ENCODE results near the gene STAM. TPM values are rescaled to one million over a fixed set of nuclear protein-coding genes. Genes with fewer than 3 reads are reported as not detected.

The STAM gene
- total RNA-seq, 1 donor from 2014 or later: 43.4 TPM

DNA sequence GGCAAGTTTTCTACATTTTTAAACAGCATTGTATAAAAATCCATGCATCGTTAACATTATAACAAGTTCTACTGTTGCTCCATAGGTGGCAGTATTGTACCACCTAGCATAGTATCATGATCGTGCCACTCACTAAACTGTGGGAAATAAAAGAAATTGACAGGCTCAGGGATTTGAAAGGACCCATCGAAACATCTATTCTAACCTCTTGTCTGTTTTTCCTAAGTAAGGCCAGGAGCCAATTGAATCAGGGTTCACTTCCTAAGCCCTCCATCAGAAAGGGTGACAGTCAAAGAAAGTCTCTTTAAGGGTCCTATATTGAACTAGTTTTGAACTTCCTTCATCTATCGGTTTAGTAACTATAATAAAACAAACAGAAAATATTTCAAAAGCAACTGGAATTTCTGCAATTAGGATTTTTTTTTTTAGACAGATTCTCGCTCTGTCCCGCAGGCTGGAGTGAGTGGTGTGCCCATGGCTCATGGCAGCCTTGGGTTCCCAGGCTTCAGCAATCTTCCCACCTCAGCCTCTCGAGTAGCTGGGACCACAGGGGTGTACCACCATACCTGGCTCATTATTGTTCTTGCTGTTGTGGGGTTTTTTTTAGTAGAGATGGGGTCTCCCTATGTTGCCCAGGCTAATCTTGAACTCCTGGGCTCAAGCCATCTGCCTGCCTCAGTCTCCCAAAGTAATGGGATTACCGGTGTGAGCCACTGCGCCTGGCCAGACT, 36.2 kb upstream of the STAM start:
- H3K4me2 ChIP-seq (ENCODE audit: low read length): peak overlapping the region; percentile 42
- peak; percentile 99 for FAIRE-seq
- no peak overlapping the region for H3K4me3 ChIP-seq (ENCODE audit: insufficient read depth, low read depth, low read length)
- Mint-ChIP-seq H3K27me3 (ENCODE audit: low read depth, unreplicated experiment) (no peaks in the 10 kb centered on the region), H3K9me3 (ENCODE audit: unreplicated experiment) (no peaks in the 10 kb centered on the region), H3K4me3 (ENCODE audit: unreplicated experiment) (no peak overlapping the region), H3K27ac (ENCODE audit: unreplicated experiment) (peak overlapping the region; percentile 14), H3K36me3 (ENCODE audit: low read depth, unreplicated experiment) (peaks cover 3% of the 10 kb centered on the region), H3K4me1 (ENCODE audit: low read depth, unreplicated experiment) (no peaks in the 10 kb centered on the region)
- H4K20me1 ChIP-seq (ENCODE audit: insufficient read depth, low read length): peaks cover 6% of the 10 kb centered on the region
- peak; percentile 31 for DNase-seq (ENCODE audit: low read depth)
- no peak overlapping the region for H2AFZ ChIP-seq (ENCODE audit: low read depth, low read length)
- peaks cover 3% of the 10 kb centered on the region for H3K79me2 ChIP-seq (ENCODE audit: insufficient read depth, low read length)
- TF ChIP-seq EZH2 (IDR thresholded peaks at IDR 0.05; ENCODE audit: insufficient read depth, low read length): no peak
- TF ChIP-seq, protein P1, sequence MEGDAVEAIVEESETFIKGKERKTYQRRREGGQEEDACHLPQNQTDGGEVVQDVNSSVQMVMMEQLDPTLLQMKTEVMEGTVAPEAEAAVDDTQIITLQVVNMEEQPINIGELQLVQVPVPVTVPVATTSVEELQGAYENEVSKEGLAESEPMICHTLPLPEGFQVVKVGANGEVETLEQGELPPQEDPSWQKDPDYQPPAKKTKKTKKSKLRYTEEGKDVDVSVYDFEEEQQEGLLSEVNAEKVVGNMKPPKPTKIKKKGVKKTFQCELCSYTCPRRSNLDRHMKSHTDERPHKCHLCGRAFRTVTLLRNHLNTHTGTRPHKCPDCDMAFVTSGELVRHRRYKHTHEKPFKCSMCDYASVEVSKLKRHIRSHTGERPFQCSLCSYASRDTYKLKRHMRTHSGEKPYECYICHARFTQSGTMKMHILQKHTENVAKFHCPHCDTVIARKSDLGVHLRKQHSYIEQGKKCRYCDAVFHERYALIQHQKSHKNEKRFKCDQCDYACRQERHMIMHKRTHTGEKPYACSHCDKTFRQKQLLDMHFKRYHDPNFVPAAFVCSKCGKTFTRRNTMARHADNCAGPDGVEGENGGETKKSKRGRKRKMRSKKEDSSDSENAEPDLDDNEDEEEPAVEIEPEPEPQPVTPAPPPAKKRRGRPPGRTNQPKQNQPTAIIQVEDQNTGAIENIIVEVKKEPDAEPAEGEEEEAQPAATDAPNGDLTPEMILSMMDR (IDR thresholded peaks at IDR 0.05; ENCODE audit: insufficient read depth, low read depth, low read length): peak; percentile 90
- no peaks in the 10 kb centered on the region for H3K27me3 ChIP-seq (ENCODE audit: insufficient read depth, low read length)
- H3K36me3 ChIP-seq (ENCODE audit: insufficient read depth, low read length): peaks cover 2% of the 10 kb centered on the region
- no peaks in the 10 kb centered on the region for H3K9me3 ChIP-seq (ENCODE audit: insufficient read depth, low read depth, low read length)
- no peak overlapping the region for H3K9ac ChIP-seq (ENCODE audit: low read length)
- no peaks in the 10 kb centered on the region for H3K4me1 ChIP-seq (ENCODE audit: insufficient read depth, low read length)
- H3K27ac ChIP-seq (ENCODE audit: low read depth, low read length): no peak overlapping the region

DNA sequence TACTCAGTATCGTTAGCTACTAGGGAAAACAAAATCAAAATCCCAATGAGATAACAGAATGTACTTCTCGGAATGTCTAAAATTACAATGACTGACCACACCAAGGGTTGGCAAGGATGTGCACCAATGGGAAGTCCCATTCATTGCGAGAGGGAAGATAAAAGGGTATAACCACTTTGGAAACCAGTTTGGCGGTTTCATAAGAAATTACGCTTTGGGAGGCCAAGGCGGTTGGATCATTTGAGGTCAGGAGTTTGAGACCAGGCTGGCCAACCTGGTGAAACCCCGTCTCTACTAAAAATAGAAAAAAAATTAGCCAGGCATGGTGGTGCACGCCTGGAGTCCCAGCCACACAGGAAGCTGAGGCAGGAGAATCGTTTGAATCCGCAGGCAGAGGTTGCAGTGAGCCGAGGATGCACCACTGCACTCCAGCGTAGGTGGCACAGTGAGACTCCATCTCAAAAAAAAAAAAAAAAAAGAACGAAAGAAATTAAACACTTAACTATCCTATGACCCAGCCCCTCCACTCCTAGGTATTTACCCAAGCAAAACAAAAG, 34.4 kb upstream of the STAM start:
- no peak overlapping the region for H3K27ac Mint-ChIP-seq (ENCODE audit: unreplicated experiment)
- Histone ChIP-seq H3K4me1 (ENCODE audit: insufficient read depth, low read length) (no peaks in the 10 kb centered on the region), H3K36me3 (ENCODE audit: insufficient read depth, low read length) (no peaks in the 10 kb centered on the region), H3K27me3 (ENCODE audit: insufficient read depth, low read length) (no peaks in the 10 kb centered on the region), H2AFZ (ENCODE audit: low read depth, low read length) (no peak overlapping the region), H3K27ac (ENCODE audit: low read depth, low read length) (no peak overlapping the region), H3K9me3 (ENCODE audit: insufficient read depth, low read depth, low read length) (no peaks in the 10 kb centered on the region), H3K9ac (ENCODE audit: low read length) (no peak overlapping the region), H3K4me3 (ENCODE audit: insufficient read depth, low read depth, low read length) (no peak overlapping the region), H4K20me1 (ENCODE audit: insufficient read depth, low read length) (peaks cover 6% of the 10 kb centered on the region), H3K4me2 (ENCODE audit: low read length) (no peak overlapping the region), H3K79me2 (ENCODE audit: insufficient read depth, low read length) (peaks cover 3% of the 10 kb centered on the region)
- no peak for FAIRE-seq
- no peak overlapping the region for H3K4me3 Mint-ChIP-seq (ENCODE audit: unreplicated experiment)
- no peak for DNase-seq (ENCODE audit: low read depth)
- no peaks in the 10 kb centered on the region for H3K9me3 Mint-ChIP-seq (ENCODE audit: unreplicated experiment)
- TF ChIP-seq, protein P1 (IDR thresholded peaks at IDR 0.05; ENCODE audit: insufficient read depth, low read depth, low read length): no peak
- no peak for TF ChIP-seq EZH2 (IDR thresholded peaks at IDR 0.05; ENCODE audit: insufficient read depth, low read length)
- no peaks in the 10 kb centered on the region for H3K27me3 Mint-ChIP-seq (ENCODE audit: low read depth, unreplicated experiment)
- H3K36me3 Mint-ChIP-seq (ENCODE audit: low read depth, unreplicated experiment): peaks cover 8% of the 10 kb centered on the region
- peaks cover 6% of the 10 kb centered on the region for H3K4me1 Mint-ChIP-seq (ENCODE audit: low read depth, unreplicated experiment)
